Measurements from ENCODE around the gene PILRB. TPM values are rescaled to one million over a fixed set of nuclear protein-coding genes. Genes with fewer than 3 reads are reported as not detected.

The PILRB gene
- total RNA-seq, 1 experiment from 2014 or later = 60.2 TPM

- no peak for TF ChIP-seq ZBTB33 (IDR thresholded peaks at IDR 0.05; ENCODE audit: extremely low read depth, insufficient replicate concordance, low read length)
- TF ChIP-seq ELF1 (IDR thresholded peaks at IDR 0.05; ENCODE audit: borderline replicate concordance, low read depth) = no peak
- no peak for TF ChIP-seq CBX3 (IDR thresholded peaks at IDR 0.05; ENCODE audit: low read depth)
- no peak for TF ChIP-seq SRF (IDR thresholded peaks at IDR 0.05; ENCODE audit: low read depth)
- no peak for TF ChIP-seq RAD21 (IDR thresholded peaks at IDR 0.05; ENCODE audit: low read depth)
Observed at GRCh38 chr7:100415448-100415847, 57.5 kb downstream of the PILRB start (continued).

Other genes starting within 250 kb of the PILRB start
- gene TAF6, start 238.8 kb upstream of the PILRB start, total RNA-seq (2021; ENCODE audit: unreplicated experiment) = 67.4 TPM
- 2.6 TPM for gene CNPY4, start 238.5 kb upstream of the PILRB start, total RNA-seq (2021; ENCODE audit: unreplicated experiment)
- gene MBLAC1, start 231.2 kb upstream of the PILRB start, total RNA-seq (2021; ENCODE audit: unreplicated experiment) = 2.0 TPM
- gene LAMTOR4, start 209.2 kb upstream of the PILRB start, total RNA-seq (2021; ENCODE audit: unreplicated experiment) = 152 TPM
- gene TRAPPC14, start 199.4 kb upstream of the PILRB start, total RNA-seq (2021; ENCODE audit: unreplicated experiment) = 23.2 TPM
- gene GAL3ST4, start 189.5 kb upstream of the PILRB start, total RNA-seq (2021; ENCODE audit: unreplicated experiment) = 3.3 TPM
- 17.9 TPM for gene GPC2, start 180.7 kb upstream of the PILRB start, total RNA-seq (2021; ENCODE audit: unreplicated experiment)
- gene STAG3, start 180.2 kb upstream of the PILRB start, total RNA-seq (2021; ENCODE audit: unreplicated experiment) = 1.2 TPM
- gene PVRIG, start 138.2 kb upstream of the PILRB start, total RNA-seq (2021; ENCODE audit: unreplicated experiment) = 0.30 TPM
- not detected for gene SPDYE3, start 50.4 kb upstream of the PILRB start, total RNA-seq (2021; ENCODE audit: unreplicated experiment)
- 1.8 TPM for gene PILRA, start 15.4 kb downstream of the PILRB start, total RNA-seq (2021; ENCODE audit: unreplicated experiment)
- gene ZCWPW1, start 70.6 kb downstream of the PILRB start, total RNA-seq (2021; ENCODE audit: unreplicated experiment) = 1.5 TPM
- gene MEPCE, start 71.7 kb downstream of the PILRB start, total RNA-seq (2021; ENCODE audit: unreplicated experiment) = 44.4 TPM
- gene PPP1R35, start 78.4 kb downstream of the PILRB start, total RNA-seq (2021; ENCODE audit: unreplicated experiment) = 68.7 TPM
- 1.7 TPM for gene SPACDR, start 106.1 kb downstream of the PILRB start, total RNA-seq (2021; ENCODE audit: unreplicated experiment)
- gene TSC22D4, start 121.1 kb downstream of the PILRB start, total RNA-seq (2021; ENCODE audit: unreplicated experiment) = 36.9 TPM
- 6.7 TPM for gene NYAP1, start 125.8 kb downstream of the PILRB start, total RNA-seq (2021; ENCODE audit: unreplicated experiment)
- gene AGFG2, start 181.1 kb downstream of the PILRB start, total RNA-seq (2021; ENCODE audit: unreplicated experiment) = 14.0 TPM
- 4.4 TPM for gene SAP25, start 215.8 kb downstream of the PILRB start, total RNA-seq (2021; ENCODE audit: unreplicated experiment)
- 47.9 TPM for gene LRCH4, start 228.0 kb downstream of the PILRB start, total RNA-seq (2021; ENCODE audit: unreplicated experiment)
- gene FBXO24, start 228.2 kb downstream of the PILRB start, total RNA-seq (2021; ENCODE audit: unreplicated experiment) = 2.1 TPM
- 12.4 TPM for gene PCOLCE, start 244.2 kb downstream of the PILRB start, total RNA-seq (2021; ENCODE audit: unreplicated experiment)